H1 (cell line): ENCODE data around the gene ABHD12. TPM values are rescaled to one million over a fixed set of nuclear protein-coding genes. Genes with fewer than 3 reads are reported as not detected.

Experiments
- CTCF ChIA-PET: fragments of 300-600 bp; sonication (Branson Sonifier 250); formaldehyde crosslinking; loops from one replicate; lab custom pipeline; 2021; ENCODE audit not compliant: partially characterized antibody; lab: Charles Lee
- POLR2A ChIA-PET: fragments of 300-600 bp; sonication (Branson Sonifier 250); formaldehyde crosslinking; loops from one replicate; lab custom pipeline; 2021; ENCODE audit warnings: inconsistent platforms; ENCODE audit not compliant: partially characterized antibody; lab: Charles Lee
- DNase-seq, 2 experiments: peaks; one replicate each; pipeline versions ENCODE4 v3.0.0 to v3.0.0-alpha.2; 2010 to 2022; ENCODE audit warnings: low spot score in 2 of 2, low read depth in 1 of 2, mixed read lengths in 1 of 2
- FAIRE-seq: peaks from 2 replicates; lab custom pipeline; 2011; peaks lifted over from hg19 to GRCh38; lab: Jason Lieb, UNC
- H2AFZ ChIP-seq: 2 replicates; pipeline ENCODE4 v1.8.1; 2012; ENCODE audit warnings: low read length, inconsistent platforms
- H2AK5ac ChIP-seq: 2 replicates; pipeline ENCODE4 v1.6.1; 2013; ENCODE audit warnings: low read depth, low read length
- H2BK120ac ChIP-seq: replicated peaks from 2 replicates; pipeline ENCODE3; 2013; ENCODE audit warnings: low read depth, low read length, inconsistent platforms
- H2BK12ac ChIP-seq: 2 replicates; pipeline ENCODE4 v1.6.1; 2013; ENCODE audit warnings: low read depth, low read length
- H2BK15ac ChIP-seq: 2 replicates; pipeline ENCODE4 v1.6.1; 2013; ENCODE audit warnings: low read length
- H2BK20ac ChIP-seq: 2 replicates; pipeline ENCODE4 v1.6.1; 2013; ENCODE audit warnings: low read length
- H2BK5ac ChIP-seq: 2 replicates; pipeline ENCODE4 v1.6.1; 2013; ENCODE audit warnings: low read depth, low read length
- H3K14ac ChIP-seq: 2 replicates; pipeline ENCODE4 v1.6.1; 2013; ENCODE audit warnings: inconsistent platforms; ENCODE audit not compliant: insufficient read length
- H3K18ac ChIP-seq: 2 replicates; pipeline ENCODE4 v1.6.1; 2013; ENCODE audit warnings: low read length; ENCODE audit errors: extremely low read depth
- H3K23ac ChIP-seq: 2 replicates; pipeline ENCODE4 v1.6.1; 2013; ENCODE audit warnings: inconsistent platforms; ENCODE audit not compliant: insufficient read length
- H3K23me2 ChIP-seq: 2 replicates; pipeline ENCODE4 v1.6.1; 2013; ENCODE audit warnings: low read depth, low read length
- H3K27ac ChIP-seq: 2 replicates; pipeline ENCODE4 v1.6.1; 2011; ENCODE audit warnings: low read depth, low read length, inconsistent platforms
- H3K27me3 ChIP-seq, 4 experiments: replicated peaks in 1 of 4; 1 replicate in 1 of 4; 2 replicates in 3 of 4; pipeline versions ENCODE4 v1.6.1 to v1.8.1; 2011 to 2013; ENCODE audit warnings: low read length in 3 of 4, mild to moderate bottlenecking in 3 of 4, inconsistent platforms in 2 of 4, mixed read lengths in 2 of 4, moderate library complexity in 1 of 4; ENCODE audit not compliant: control insufficient read depth in 3 of 4, insufficient read depth in 3 of 4; ENCODE audit errors: extremely low read depth in 1 of 4
- H3K36me3 ChIP-seq, 4 experiments: 2 replicates each; pipeline versions ENCODE4 v1.6.1 to v1.8.1; 2011 to 2013; ENCODE audit warnings: mild to moderate bottlenecking in 4 of 4, low read length in 3 of 4, moderate library complexity in 2 of 4, control low read depth in 1 of 4, inconsistent platforms in 1 of 4; ENCODE audit not compliant: insufficient read depth in 4 of 4, control insufficient read depth in 2 of 4
- H3K4ac ChIP-seq: replicated peaks from 2 replicates; pipeline ENCODE3; 2013; ENCODE audit warnings: low read length, low read depth, mixed read lengths, inconsistent platforms; ENCODE audit not compliant: insufficient read length
- H3K4me1 ChIP-seq, 4 experiments: replicated peaks in 1 of 4; 1 replicate in 1 of 4; 2 replicates in 3 of 4; pipeline versions ENCODE4 v1.6.1 to v1.8.1; 2011 to 2013; ENCODE audit warnings: low read length in 3 of 4, inconsistent platforms in 2 of 4, mixed read lengths in 1 of 4; ENCODE audit not compliant: insufficient read depth in 4 of 4, control insufficient read depth in 3 of 4
- H3K4me2 ChIP-seq, 2 experiments: 2 replicates each; pipeline versions ENCODE4 v1.6.1 to v1.8.1; 2011 to 2013; ENCODE audit warnings: low read depth in 2 of 2, low read length in 2 of 2, control low read depth in 1 of 2, inconsistent platforms in 1 of 2, mild to moderate bottlenecking in 1 of 2; ENCODE audit not compliant: insufficient read depth in 1 of 2
- H3K4me3 ChIP-seq, 4 experiments: fragments of 200-600, 300-600 bp in 1 of 4; sonication (generic), shearing (Covaris generic), sonication (Bioruptor Twin) in 1 of 4; 2 replicates each; pipeline versions ENCODE4 v1.5.1 to v1.8.1; 2011 to 2016; ENCODE audit warnings: low read length in 4 of 4, low read depth in 3 of 4, control low read depth in 2 of 4, inconsistent platforms in 2 of 4, mild to moderate bottlenecking in 2 of 4, mixed read lengths in 1 of 4, moderate library complexity in 1 of 4; ENCODE audit not compliant: insufficient read depth in 2 of 4; ENCODE audit errors: extremely low read depth in 1 of 4
- H3K56ac ChIP-seq: replicated peaks from 2 replicates; pipeline ENCODE3; 2013; ENCODE audit warnings: low read depth, mild to moderate bottlenecking, mixed read lengths, low read length, inconsistent platforms; ENCODE audit not compliant: insufficient read length
- H3K79me1 ChIP-seq: 2 replicates; pipeline ENCODE4 v1.6.1; 2013; ENCODE audit warnings: low read depth, low read length, control low read depth
- H3K79me2 ChIP-seq, 2 experiments: 2 replicates each; pipeline versions ENCODE4 v1.6.1 to v1.8.1; 2012 to 2013; ENCODE audit warnings: low read length in 2 of 2, mild to moderate bottlenecking in 2 of 2, inconsistent platforms in 1 of 2; ENCODE audit not compliant: insufficient read depth in 2 of 2, control insufficient read depth in 1 of 2
- H3K9ac ChIP-seq, 4 experiments: replicated peaks in 1 of 4; 1 replicate in 1 of 4; 2 replicates in 3 of 4; pipeline versions ENCODE4 v1.6.1 to v1.8.1; 2011 to 2013; ENCODE audit warnings: low read depth in 3 of 4, low read length in 3 of 4, control low read depth in 2 of 4, mild to moderate bottlenecking in 2 of 4, moderate library complexity in 2 of 4, inconsistent platforms in 1 of 4; ENCODE audit errors: extremely low read depth in 1 of 4
- H3K9me3 ChIP-seq, 2 experiments: 2 replicates each; pipeline versions ENCODE4 v1.6.1 to v1.8.1; 2012 to 2013; ENCODE audit warnings: mild to moderate bottlenecking in 2 of 2, moderate library complexity in 2 of 2, control low read depth in 1 of 2, inconsistent platforms in 1 of 2, low read depth in 1 of 2, low read length in 1 of 2, mixed read lengths in 1 of 2; ENCODE audit not compliant: insufficient read depth in 2 of 2
- H4K20me1 ChIP-seq, 2 experiments: replicated peaks in 1 of 2; 2 replicates each; pipeline versions ENCODE3 to v1.8.1; 2011 to 2013; ENCODE audit warnings: inconsistent platforms in 2 of 2, low read length in 2 of 2, mild to moderate bottlenecking in 1 of 2; ENCODE audit not compliant: insufficient read depth in 2 of 2, control insufficient read depth in 1 of 2
- H4K5ac ChIP-seq: 2 replicates; pipeline ENCODE4 v1.6.1; 2013; ENCODE audit warnings: low read length, low read depth, mixed read lengths, inconsistent platforms; ENCODE audit not compliant: insufficient read length
- H4K8ac ChIP-seq: 2 replicates; pipeline ENCODE4 v1.8.0; 2013; ENCODE audit warnings: mild to moderate bottlenecking, moderate library complexity, low read length, inconsistent platforms; ENCODE audit not compliant: insufficient read depth; ENCODE audit errors: extremely low read depth
- H4K91ac ChIP-seq: replicated peaks from 2 replicates; pipeline ENCODE3; 2013; ENCODE audit warnings: low read length, mixed read lengths, inconsistent platforms; ENCODE audit not compliant: insufficient read length
- CBX5 ChIP-seq: fragments of 300-800, 300-1000 bp; sonication (generic); IDR thresholded peaks from 2 replicates; pipeline ENCODE4 v1.7.1; 2016; ENCODE audit warnings: antibody characterized with exemption, low read length, low read depth
- EZH2 ChIP-seq: fragments of 200-600 bp; sonication (generic); IDR thresholded peaks from 2 replicates; pipeline ENCODE4 v1.7.1; 2012; ENCODE audit warnings: low read depth, mild to moderate bottlenecking, moderate library complexity, low read length, inconsistent platforms; ENCODE audit not compliant: severe bottlenecking
- GABPA ChIP-seq: IDR thresholded peaks from 2 replicates; pipeline ENCODE4 v1.6.1; 2011; ENCODE audit warnings: mild to moderate bottlenecking, low read length, moderate library complexity, borderline replicate concordance; ENCODE audit not compliant: insufficient read depth
- KDM4A ChIP-seq: IDR thresholded peaks from one replicate; pipeline ENCODE4 v1.7.1; 2012; ENCODE audit warnings: low read depth, mild to moderate bottlenecking, moderate library complexity, low read length, inconsistent platforms; ENCODE audit not compliant: severe bottlenecking
- NRF1 ChIP-seq: IDR thresholded peaks from 2 replicates; pipeline ENCODE4 v1.6.1; 2011; ENCODE audit warnings: mild to moderate bottlenecking, low read depth, low read length, improper control_type of control experiment
- PHF8 ChIP-seq: fragments of 200-600 bp; sonication (generic); conservative IDR thresholded peaks from 2 replicates; pipeline ENCODE4 v1.7.1; 2012; ENCODE audit warnings: low read depth, mild to moderate bottlenecking, inconsistent platforms, low read length, moderate library complexity
- RFX5 ChIP-seq: IDR thresholded peaks from 2 replicates; pipeline ENCODE4 v1.6.1; 2011; ENCODE audit warnings: low read depth, low read length, improper control_type of control experiment, borderline replicate concordance
- SAP30 ChIP-seq: fragments of 300-600 bp; sonication (generic); IDR thresholded peaks from 2 replicates; pipeline ENCODE4 v1.7.1; 2012; ENCODE audit warnings: low read length, moderate library complexity, mild to moderate bottlenecking, inconsistent platforms; ENCODE audit not compliant: insufficient read depth, insufficient replicate concordance
- SIRT6 ChIP-seq: IDR thresholded peaks from one replicate; pipeline ENCODE4 v1.7.1; 2012; ENCODE audit warnings: low read length, inconsistent platforms
- SIX5 ChIP-seq: IDR thresholded peaks from 2 replicates; pipeline ENCODE4 v1.6.1; 2011; ENCODE audit warnings: mild to moderate bottlenecking, low read depth, low read length
- TAF1 ChIP-seq: IDR thresholded peaks from 2 replicates; pipeline ENCODE4 v1.6.1; 2011; ENCODE audit warnings: mild to moderate bottlenecking, low read depth, low read length
- TBP ChIP-seq: IDR thresholded peaks from 2 replicates; pipeline ENCODE4 v1.6.1; 2011; ENCODE audit warnings: low read depth, low read length, improper control_type of control experiment
- WGBS, 2 experiments: shearing (Covaris generic) in 1 of 2; methylation state at CpG; one replicate each; pipeline versions ENCODE4 v1.1.6 to v1.1.7; 2013 to 2015; ENCODE audit warnings: low lambda C conversion rate in 2 of 2, mixed read lengths in 2 of 2, inconsistent platforms in 1 of 2, low coverage in 1 of 2, missing lambda C conversion rate in 1 of 2; ENCODE audit not compliant: insufficient replicate concordance in 2 of 2, insufficient coverage in 1 of 2, insufficient read length in 1 of 2; ENCODE audit errors: extremely low coverage in 1 of 2, missing lambda C conversion rate in 1 of 2; 5-methylcytosine and 5-hydroxymethylcytosine counted together
- polyA plus RNA-seq, 7 experiments: library from polyadenylated mRNA; depleted of rRNA in 3 of 7; stranded (reverse) in 5 of 7; unstranded in 2 of 7; fragments of >200 nt in 5 of 7; fragments of 200-250 nt in 2 of 7; gene quantifications; 1 replicate in 5 of 7; 2 replicates in 1 of 7; 4 replicates in 1 of 7; pipeline versions ENCODE4 v1.2.1 to v1.2.3, GENCODE V29; 2011 to 2013; ENCODE audit warnings: missing spikeins in 2 of 7, mixed read lengths in 2 of 7
- total RNA-seq: library from RNA; stranded (reverse); fragmentation: NEBNext Ultra II Directional; extraction: Animal tissue kit (Norgen Biotek cat#: 25700); gene quantifications from 2 replicates; pipeline ENCODE4 v1.2.1, GENCODE V29; 2021
- TF ChIP-seq, protein P1 (sequence below): IDR thresholded peaks from 2 replicates; pipeline ENCODE4 v1.6.1; 2012; ENCODE audit warnings: inconsistent platforms

ABHD12 gene
- total and polyA plus RNA-seq, 2 of the 8 experiments (the other 6 are each of a cell fraction or from before 2014, with no cell fraction given) = 31.3 to 59.5 TPM

- Histone ChIP-seq H4K91ac (no peak overlapping the region), H2BK5ac (no peak overlapping the region), H3K4me1 (peaks cover 4 to 9% (median 5%) of the 10 kb centered on the region in 4 experiments), H3K27ac (no peak overlapping the region), H2AK5ac (no peak overlapping the region), H2BK15ac (no peak overlapping the region), H2BK20ac (no peak overlapping the region), H4K8ac (no peak overlapping the region), H4K5ac (no peak overlapping the region), H2BK12ac (no peak overlapping the region), H3K9ac (no peak overlapping the region), H3K36me3 (peaks cover 0 to 6% (median 3%) of the 10 kb centered on the region in 4 experiments; a peak in 3 of 8 replicates), H3K56ac (no peak overlapping the region), H3K14ac (no peak overlapping the region), H3K4ac (no peak overlapping the region), H3K79me1 (peaks cover 17% of the 10 kb centered on the region), H2AFZ (no peak overlapping the region), H3K9me3 (no peaks in the 10 kb centered on the region), H3K18ac (no peak overlapping the region), H3K4me2 (no peak overlapping the region), H4K20me1 (peaks cover 0 to 19% of the 10 kb centered on the region in 2 experiments), H3K23me2 (no peaks in the 10 kb centered on the region; the same call in 1 of the 2 replicates), H3K79me2 (peaks cover 0 to 20% of the 10 kb centered on the region in 2 experiments; a peak in 2 of 4 replicates), H2BK120ac (no peak overlapping the region), H3K23ac (no peak overlapping the region), H3K27me3 (no peaks in the 10 kb centered on the region), H3K4me3 (no peak overlapping the region)
- POLR2A ChIA-PET = interaction anchor here (0.6 to 0.7 kb wide), 2 partner anchors 77 to 85 kb away, joined by 3 read pairs; no protein-coding TSS in a partner anchor
- CTCF ChIA-PET = interaction anchor here (0.6 to 3.0 kb wide), 7 partner anchors 11 to 187 kb away, joined by 3 to 17 read pairs (median 5); no protein-coding TSS in a partner anchor
- FAIRE-seq (no peak), DNase-seq (no peak)
- 90% methylated on average over 4 of the region's 4 CpGs; no CpG with 5 or more reads in 1 of the 2 experiments for WGBS, 2 experiments
- TF ChIP-seq NRF1 (no peak), SAP30 (no peak), GABPA (no peak), TBP (no peak), SIRT6 (no peak), SIX5 (no peak), PHF8 (no peak), CBX5 (no peak), EZH2 (no peak), KDM4A (no peak), TAF1 (no peak), RFX5 (no peak)
- TF ChIP-seq, protein P1, sequence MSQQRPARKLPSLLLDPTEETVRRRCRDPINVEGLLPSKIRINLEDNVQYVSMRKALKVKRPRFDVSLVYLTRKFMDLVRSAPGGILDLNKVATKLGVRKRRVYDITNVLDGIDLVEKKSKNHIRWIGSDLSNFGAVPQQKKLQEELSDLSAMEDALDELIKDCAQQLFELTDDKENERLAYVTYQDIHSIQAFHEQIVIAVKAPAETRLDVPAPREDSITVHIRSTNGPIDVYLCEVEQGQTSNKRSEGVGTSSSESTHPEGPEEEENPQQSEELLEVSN = no peak
Measured at GRCh38 chr20:25321991-25322390, 68.6 kb downstream of the ABHD12 start.
